ENCODE measurements around the gene PSMA7. TPM values are rescaled to one million over a fixed set of nuclear protein-coding genes. Genes with fewer than 3 reads are reported as not detected.
A peak's percentile ranks its signal among the peaks of the same experiment; 100 is the strongest.

Gene PSMA7
- total and polyA plus RNA-seq, 4 donors, result 136 to 259 (median 206) TPM

- 82 to 85% methylated on average over 14 of the region's 14 CpGs for WGBS, 2 donors
- peaks cover 4 to 7% of the 10 kb centered on the region in 2 donors for H3K36me3 ChIP-seq (ENCODE audit: control insufficient read depth in 1 of 2, insufficient read depth in 2 of 2, low read length in 1 of 2)
Measured at GRCh38 chr20:62159839-62160238, 16.6 kb upstream of the PSMA7 start.

GRCh38 chr20:62159052-62159451 lies 15.9 kb upstream of the PSMA7 start:
- Histone ChIP-seq H3K27ac (ENCODE audit: low read depth in 1 of 2, low read length in 2 of 2) (no peak overlapping the region), H3K27me3 (ENCODE audit: control insufficient read depth in 1 of 2, insufficient read depth in 2 of 2, low read length in 1 of 2) (no peaks in the 10 kb centered on the region), H3K4me1 (ENCODE audit: control insufficient read depth in 1 of 2, insufficient read depth in 2 of 2, low read length in 2 of 2) (no peaks in the 10 kb centered on the region), H3K9me3 (ENCODE audit: control insufficient read depth, low read length) (no peaks in the 10 kb centered on the region), H3K36me3 (ENCODE audit: control insufficient read depth in 1 of 2, insufficient read depth in 2 of 2, low read length in 1 of 2) (peaks cover 0 to under 1% of the 10 kb centered on the region in 2 donors), H3K4me3 (ENCODE audit: low read length in 2 of 2) (no peak overlapping the region)
- 83 to 87% methylated on average over 11 of the region's 11 CpGs for WGBS, 2 donors
- intact Hi-C loops (cut with DNase I), result loop anchor here in 1 of 2 donors (5.0 kb wide), 1 partner anchor 147 kb away; no protein-coding TSS in a partner anchor
- no peak for DNase-seq
- no peak for ATAC-seq (ENCODE audit: low FRiP score)

More at GRCh38 chr20:62159839-62160238, 16.6 kb upstream of the PSMA7 start:
- no peak overlapping the region for H3K4me3 ChIP-seq (ENCODE audit: low read length in 2 of 2)
- H3K27ac ChIP-seq (ENCODE audit: low read depth in 1 of 2, low read length in 2 of 2), result no peak overlapping the region
- ATAC-seq (ENCODE audit: low FRiP score) (no peak), DNase-seq (no peak)
- no peaks in the 10 kb centered on the region for H3K9me3 ChIP-seq (ENCODE audit: control insufficient read depth, low read length)
- H3K4me1 ChIP-seq (ENCODE audit: control insufficient read depth in 1 of 2, insufficient read depth in 2 of 2, low read length in 2 of 2), result no peaks in the 10 kb centered on the region
- H3K27me3 ChIP-seq (ENCODE audit: control insufficient read depth in 1 of 2, insufficient read depth in 2 of 2, low read length in 1 of 2), result no peaks in the 10 kb centered on the region
- intact Hi-C loops (cut with DNase I), result loop anchor here in 1 of 2 donors (5.0 kb wide), 1 partner anchor 148 kb away; no protein-coding TSS in a partner anchor

GRCh38 chr20:62158541-62158940 lies 15.3 kb upstream of the PSMA7 start:
- Histone ChIP-seq H3K4me3 (ENCODE audit: low read length in 2 of 2) (no peak overlapping the region), H3K27ac (ENCODE audit: low read depth in 1 of 2, low read length in 2 of 2) (no peak overlapping the region), H3K9me3 (ENCODE audit: control insufficient read depth, low read length) (no peaks in the 10 kb centered on the region), H3K27me3 (ENCODE audit: control insufficient read depth in 1 of 2, insufficient read depth in 2 of 2, low read length in 1 of 2) (no peaks in the 10 kb centered on the region), H3K4me1 (ENCODE audit: control insufficient read depth in 1 of 2, insufficient read depth in 2 of 2, low read length in 2 of 2) (no peaks in the 10 kb centered on the region), H3K36me3 (ENCODE audit: control insufficient read depth in 1 of 2, insufficient read depth in 2 of 2, low read length in 1 of 2) (no peaks in the 10 kb centered on the region)
- intact Hi-C loops (cut with DNase I), result loop anchor here in 1 of 2 donors (5.0 kb wide), 1 partner anchor 146 kb away; no protein-coding TSS in a partner anchor
- DNase-seq, result no peak
- no peak for ATAC-seq (ENCODE audit: low FRiP score)
- 92 to 93% methylated on average over 22 of the region's 22 CpGs for WGBS, 2 donors

- intact Hi-C loops (cut with DNase I), result loop anchor here in 1 of 2 donors (5.0 kb wide), 1 partner anchor 146 kb away; no protein-coding TSS in a partner anchor
- ATAC-seq (ENCODE audit: low FRiP score), result no peak
- WGBS, 2 donors, result 94 to 96% methylated on average over 12 of the region's 12 CpGs
- no peak overlapping the region for H3K27ac ChIP-seq (ENCODE audit: low read depth in 1 of 2, low read length in 2 of 2)
- H3K4me3 ChIP-seq (ENCODE audit: low read length in 2 of 2), result no peak overlapping the region
- H3K4me1 ChIP-seq (ENCODE audit: control insufficient read depth in 1 of 2, insufficient read depth in 2 of 2, low read length in 2 of 2), result no peaks in the 10 kb centered on the region
- DNase-seq, result no peak
- H3K9me3 ChIP-seq (ENCODE audit: control insufficient read depth, low read length), result no peaks in the 10 kb centered on the region
- H3K27me3 ChIP-seq (ENCODE audit: control insufficient read depth in 1 of 2, insufficient read depth in 2 of 2, low read length in 1 of 2), result no peaks in the 10 kb centered on the region
- no peaks in the 10 kb centered on the region for H3K36me3 ChIP-seq (ENCODE audit: control insufficient read depth in 1 of 2, insufficient read depth in 2 of 2, low read length in 1 of 2)
Measured at GRCh38 chr20:62158088-62158400, 14.8 kb upstream of the PSMA7 start.

GRCh38 chr20:62157387-62158087 lies 14.3 kb upstream of the PSMA7 start:
- WGBS, 2 donors, result 88 to 91% methylated on average over 25 of the region's 25 CpGs
- Histone ChIP-seq H3K4me3 (ENCODE audit: low read length in 2 of 2) (no peak overlapping the region), H3K27ac (ENCODE audit: low read depth in 1 of 2, low read length in 2 of 2) (no peak overlapping the region), H3K27me3 (ENCODE audit: control insufficient read depth in 1 of 2, insufficient read depth in 2 of 2, low read length in 1 of 2) (no peaks in the 10 kb centered on the region), H3K4me1 (ENCODE audit: control insufficient read depth in 1 of 2, insufficient read depth in 2 of 2, low read length in 2 of 2) (no peaks in the 10 kb centered on the region), H3K36me3 (ENCODE audit: control insufficient read depth in 1 of 2, insufficient read depth in 2 of 2, low read length in 1 of 2) (no peaks in the 10 kb centered on the region), H3K9me3 (ENCODE audit: control insufficient read depth, low read length) (no peaks in the 10 kb centered on the region)
- ATAC-seq (ENCODE audit: low FRiP score), result no peak
- no peak for DNase-seq
- intact Hi-C loops (cut with DNase I), result loop anchor here in 1 of 2 donors (5.0 kb wide), 1 partner anchor 145 kb away; no protein-coding TSS in a partner anchor

GRCh38 chr20:62156592-62157386 lies 13.6 kb upstream of the PSMA7 start:
- intact Hi-C loops (cut with DNase I), result loop anchor here in 1 of 2 donors (5.0 kb wide), 1 partner anchor 144 kb away; no protein-coding TSS in a partner anchor
- peak; percentile 71 for ATAC-seq (ENCODE audit: low FRiP score)
- Histone ChIP-seq H3K27ac (ENCODE audit: low read depth in 1 of 2, low read length in 2 of 2) (no peak overlapping the region), H3K36me3 (ENCODE audit: control insufficient read depth in 1 of 2, insufficient read depth in 2 of 2, low read length in 1 of 2) (no peaks in the 10 kb centered on the region), H3K27me3 (ENCODE audit: control insufficient read depth in 1 of 2, insufficient read depth in 2 of 2, low read length in 1 of 2) (no peaks in the 10 kb centered on the region), H3K4me3 (ENCODE audit: low read length in 2 of 2) (no peak overlapping the region), H3K4me1 (ENCODE audit: control insufficient read depth in 1 of 2, insufficient read depth in 2 of 2, low read length in 2 of 2) (no peaks in the 10 kb centered on the region), H3K9me3 (ENCODE audit: control insufficient read depth, low read length) (no peaks in the 10 kb centered on the region)
- DNase-seq, result peak; percentile 75 to 91
- WGBS, 2 donors, result 45 to 47% methylated on average over 24 of the region's 24 CpGs

GRCh38 chr20:62156254-62156556 lies 13.0 kb upstream of the PSMA7 start:
- Histone ChIP-seq H3K4me1 (ENCODE audit: control insufficient read depth in 1 of 2, insufficient read depth in 2 of 2, low read length in 2 of 2) (no peaks in the 10 kb centered on the region), H3K36me3 (ENCODE audit: control insufficient read depth in 1 of 2, insufficient read depth in 2 of 2, low read length in 1 of 2) (no peaks in the 10 kb centered on the region), H3K27me3 (ENCODE audit: control insufficient read depth in 1 of 2, insufficient read depth in 2 of 2, low read length in 1 of 2) (no peaks in the 10 kb centered on the region), H3K27ac (ENCODE audit: low read depth in 1 of 2, low read length in 2 of 2) (no peak overlapping the region), H3K9me3 (ENCODE audit: control insufficient read depth, low read length) (no peaks in the 10 kb centered on the region), H3K4me3 (ENCODE audit: low read length in 2 of 2) (no peak overlapping the region)
- intact Hi-C loops (cut with DNase I), result loop anchor here in 1 of 2 donors (5.0 kb wide), 1 partner anchor 144 kb away; no protein-coding TSS in a partner anchor
- ATAC-seq (ENCODE audit: low FRiP score) (no peak), DNase-seq (no peak)
- 92 to 93% methylated on average over 3 of the region's 3 CpGs for WGBS, 2 donors

GRCh38 chr20:62155428-62156253 lies 12.4 kb upstream of the PSMA7 start:
- 92% methylated on average over 29 of the region's 29 CpGs for WGBS, 2 donors
- no peak for ATAC-seq (ENCODE audit: low FRiP score)
- intact Hi-C loops (cut with DNase I), result loop anchor here in 1 of 2 donors (5.0 kb wide), 1 partner anchor 143 kb away; no protein-coding TSS in a partner anchor
- DNase-seq, result no peak
- Histone ChIP-seq H3K36me3 (ENCODE audit: control insufficient read depth in 1 of 2, insufficient read depth in 2 of 2, low read length in 1 of 2) (no peaks in the 10 kb centered on the region), H3K4me3 (ENCODE audit: low read length in 2 of 2) (no peak overlapping the region), H3K9me3 (ENCODE audit: control insufficient read depth, low read length) (no peaks in the 10 kb centered on the region), H3K4me1 (ENCODE audit: control insufficient read depth in 1 of 2, insufficient read depth in 2 of 2, low read length in 2 of 2) (no peaks in the 10 kb centered on the region), H3K27me3 (ENCODE audit: control insufficient read depth in 1 of 2, insufficient read depth in 2 of 2, low read length in 1 of 2) (no peaks in the 10 kb centered on the region), H3K27ac (ENCODE audit: low read depth in 1 of 2, low read length in 2 of 2) (no peak overlapping the region)
